SK-N-SH treated with all-trans-retinoic acid at 6 μM for 48 hours (cell line): Measurements from ENCODE around the gene PHACTR4.

Source experiments
- ARNTL ChIP-seq: fragments of 450-650 bp; formaldehyde crosslinking; IDR thresholded peaks from 2 replicates; pipeline ENCODE4 v1.5.0; 2020; ENCODE audit warnings: low read depth, mild to moderate bottlenecking, moderate library complexity, borderline replicate concordance
- BACH2 ChIP-seq: fragments of 250-450 bp; sonication (Bioruptor Pico); IDR thresholded peaks from 2 replicates; pipeline ENCODE4 v1.9.0; 2021; ENCODE audit warnings: mild to moderate bottlenecking, borderline replicate concordance
- CSDC2 ChIP-seq: fragments of 250-450 bp; sonication (Bioruptor Pico); IDR thresholded peaks from 2 replicates; pipeline ENCODE4 v1.5.0; 2020; ENCODE audit warnings: mild to moderate bottlenecking, moderate library complexity
- RARB ChIP-seq: fragments of 250-450 bp; sonication (Bioruptor Pico); IDR thresholded peaks from 2 replicates; pipeline ENCODE4 v1.8.0; 2021; ENCODE audit warnings: mild to moderate bottlenecking, moderate library complexity
- TCF4 ChIP-seq: fragments of 250-450 bp; sonication (Bioruptor Pico); IDR thresholded peaks from 2 replicates; pipeline ENCODE4 v1.8.0; 2021; ENCODE audit warnings: mild to moderate bottlenecking, moderate library complexity, borderline replicate concordance
- ZFP30 ChIP-seq: fragments of 450-650 bp; formaldehyde crosslinking; IDR thresholded peaks from 2 replicates; pipeline ENCODE4 v1.5.0; 2022; ENCODE audit warnings: mild to moderate bottlenecking, moderate library complexity
- ZNF70 ChIP-seq: fragments of 450-650 bp; formaldehyde crosslinking; IDR thresholded peaks from 2 replicates; pipeline ENCODE4 v1.5.0; 2020; ENCODE audit warnings: mild to moderate bottlenecking, moderate library complexity
- TF ChIP-seq, protein P1 (sequence below): fragments of 250-450 bp; sonication (Bioruptor Pico); IDR thresholded peaks from 2 replicates; pipeline ENCODE4 v1.8.0; 2021; ENCODE audit warnings: low read depth, mild to moderate bottlenecking, moderate library complexity, borderline replicate concordance
- TF ChIP-seq, protein P2 (sequence below): fragments of 250-450 bp; sonication (Bioruptor Pico); IDR thresholded peaks from 2 replicates; pipeline ENCODE4 v1.8.0; 2020; ENCODE audit warnings: mild to moderate bottlenecking, moderate library complexity, borderline replicate concordance
- TF ChIP-seq, protein P3 (sequence below): fragments of 250-450 bp; sonication (Bioruptor Pico); IDR thresholded peaks from 2 replicates; pipeline ENCODE4 v1.5.0; 2020; ENCODE audit warnings: mild to moderate bottlenecking, moderate library complexity

DNA sequence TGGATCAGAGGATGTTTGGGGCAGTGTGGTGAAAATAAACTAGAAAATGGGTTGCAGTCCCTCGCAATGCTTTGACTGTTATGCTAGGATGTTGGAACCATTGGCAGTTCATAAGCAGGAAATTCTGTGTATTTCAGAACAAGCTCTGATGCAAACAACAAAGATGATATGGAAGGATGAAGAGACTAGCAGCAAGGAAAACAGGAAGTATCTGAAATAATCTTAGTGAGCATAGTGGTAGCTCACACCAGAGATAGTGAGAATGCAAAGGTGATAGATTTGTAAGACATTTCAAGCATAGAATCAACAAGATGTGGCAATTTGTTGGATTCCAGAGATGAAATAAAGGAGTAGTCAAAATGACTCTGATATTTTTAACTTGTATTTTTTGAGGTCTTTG, 125.2 kb downstream of the PHACTR4 start:
- TF ChIP-seq, protein P1, sequence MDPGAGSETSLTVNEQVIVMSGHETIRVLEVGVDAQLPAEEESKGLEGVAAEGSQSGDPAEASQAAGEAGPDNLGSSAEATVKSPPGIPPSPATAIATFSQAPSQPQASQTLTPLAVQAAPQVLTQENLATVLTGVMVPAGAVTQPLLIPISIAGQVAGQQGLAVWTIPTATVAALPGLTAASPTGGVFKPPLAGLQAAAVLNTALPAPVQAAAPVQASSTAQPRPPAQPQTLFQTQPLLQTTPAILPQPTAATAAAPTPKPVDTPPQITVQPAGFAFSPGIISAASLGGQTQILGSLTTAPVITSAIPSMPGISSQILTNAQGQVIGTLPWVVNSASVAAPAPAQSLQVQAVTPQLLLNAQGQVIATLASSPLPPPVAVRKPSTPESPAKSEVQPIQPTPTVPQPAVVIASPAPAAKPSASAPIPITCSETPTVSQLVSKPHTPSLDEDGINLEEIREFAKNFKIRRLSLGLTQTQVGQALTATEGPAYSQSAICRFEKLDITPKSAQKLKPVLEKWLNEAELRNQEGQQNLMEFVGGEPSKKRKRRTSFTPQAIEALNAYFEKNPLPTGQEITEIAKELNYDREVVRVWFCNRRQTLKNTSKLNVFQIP = no peak
- TF ChIP-seq TCF4 (CRISPR knock-in tag) (no peak), ZNF70 (no peak), ZFP30 (CRISPR knock-in tag) (no peak), RARB (CRISPR knock-in tag) (no peak), CSDC2 (CRISPR knock-in tag) (no peak), BACH2 (CRISPR knock-in tag) (no peak), ARNTL (CRISPR knock-in tag) (no peak)
- TF ChIP-seq, protein P2, sequence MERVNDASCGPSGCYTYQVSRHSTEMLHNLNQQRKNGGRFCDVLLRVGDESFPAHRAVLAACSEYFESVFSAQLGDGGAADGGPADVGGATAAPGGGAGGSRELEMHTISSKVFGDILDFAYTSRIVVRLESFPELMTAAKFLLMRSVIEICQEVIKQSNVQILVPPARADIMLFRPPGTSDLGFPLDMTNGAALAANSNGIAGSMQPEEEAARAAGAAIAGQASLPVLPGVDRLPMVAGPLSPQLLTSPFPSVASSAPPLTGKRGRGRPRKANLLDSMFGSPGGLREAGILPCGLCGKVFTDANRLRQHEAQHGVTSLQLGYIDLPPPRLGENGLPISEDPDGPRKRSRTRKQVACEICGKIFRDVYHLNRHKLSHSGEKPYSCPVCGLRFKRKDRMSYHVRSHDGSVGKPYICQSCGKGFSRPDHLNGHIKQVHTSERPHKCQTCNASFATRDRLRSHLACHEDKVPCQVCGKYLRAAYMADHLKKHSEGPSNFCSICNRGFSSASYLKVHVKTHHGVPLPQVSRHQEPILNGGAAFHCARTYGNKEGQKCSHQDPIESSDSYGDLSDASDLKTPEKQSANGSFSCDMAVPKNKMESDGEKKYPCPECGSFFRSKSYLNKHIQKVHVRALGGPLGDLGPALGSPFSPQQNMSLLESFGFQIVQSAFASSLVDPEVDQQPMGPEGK (CRISPR knock-in tag) = no peak
- TF ChIP-seq, protein P3, sequence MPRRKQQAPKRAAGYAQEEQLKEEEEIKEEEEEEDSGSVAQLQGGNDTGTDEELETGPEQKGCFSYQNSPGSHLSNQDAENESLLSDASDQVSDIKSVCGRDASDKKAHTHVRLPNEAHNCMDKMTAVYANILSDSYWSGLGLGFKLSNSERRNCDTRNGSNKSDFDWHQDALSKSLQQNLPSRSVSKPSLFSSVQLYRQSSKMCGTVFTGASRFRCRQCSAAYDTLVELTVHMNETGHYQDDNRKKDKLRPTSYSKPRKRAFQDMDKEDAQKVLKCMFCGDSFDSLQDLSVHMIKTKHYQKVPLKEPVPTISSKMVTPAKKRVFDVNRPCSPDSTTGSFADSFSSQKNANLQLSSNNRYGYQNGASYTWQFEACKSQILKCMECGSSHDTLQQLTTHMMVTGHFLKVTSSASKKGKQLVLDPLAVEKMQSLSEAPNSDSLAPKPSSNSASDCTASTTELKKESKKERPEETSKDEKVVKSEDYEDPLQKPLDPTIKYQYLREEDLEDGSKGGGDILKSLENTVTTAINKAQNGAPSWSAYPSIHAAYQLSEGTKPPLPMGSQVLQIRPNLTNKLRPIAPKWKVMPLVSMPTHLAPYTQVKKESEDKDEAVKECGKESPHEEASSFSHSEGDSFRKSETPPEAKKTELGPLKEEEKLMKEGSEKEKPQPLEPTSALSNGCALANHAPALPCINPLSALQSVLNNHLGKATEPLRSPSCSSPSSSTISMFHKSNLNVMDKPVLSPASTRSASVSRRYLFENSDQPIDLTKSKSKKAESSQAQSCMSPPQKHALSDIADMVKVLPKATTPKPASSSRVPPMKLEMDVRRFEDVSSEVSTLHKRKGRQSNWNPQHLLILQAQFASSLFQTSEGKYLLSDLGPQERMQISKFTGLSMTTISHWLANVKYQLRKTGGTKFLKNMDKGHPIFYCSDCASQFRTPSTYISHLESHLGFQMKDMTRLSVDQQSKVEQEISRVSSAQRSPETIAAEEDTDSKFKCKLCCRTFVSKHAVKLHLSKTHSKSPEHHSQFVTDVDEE (CRISPR knock-in tag) = no peak
